Measurements from ENCODE around the gene PARK7. TPM values are rescaled to one million over a fixed set of nuclear protein-coding genes. Genes with fewer than 3 reads are reported as not detected.

Gene PARK7
- total RNA-seq, 2 donors from 2014 or later = 284 to 328 TPM

GRCh38 chr1:7973086-7973485 is 11.6 kb downstream of the PARK7 start:
- intact Hi-C loops (cut with DNase I) = no loop called here
- ATAC-seq (no peak), DNase-seq (no peak)

GRCh38 chr1:7975212-7975865 is 13.8 kb downstream of the PARK7 start:
- peak; percentile 96 for ATAC-seq
- DNase-seq = peak; percentile 70
- intact Hi-C loops (cut with DNase I) = no loop called here

GRCh38 chr1:7980984-7981383 is 19.5 kb downstream of the PARK7 start:
- DNase-seq (no peak), ATAC-seq (no peak)
- intact Hi-C loops (cut with DNase I) = loop anchor here in 1 of 2 donors (5.0 to 10.0 kb wide), 2 partner anchors 36 to 364 kb away; no protein-coding TSS in a partner anchor

GRCh38 chr1:7983086-7983778 is 21.7 kb downstream of the PARK7 start:
- intact Hi-C loops (cut with DNase I) = loop anchor here (2.0 to 10.0 kb wide), 3 partner anchors 34 to 362 kb away; no protein-coding TSS in a partner anchor

GRCh38 chr1:7984811-7985210 is 23.3 kb downstream of the PARK7 start:
- no peak for DNase-seq
- no peak for ATAC-seq

More at GRCh38 chr1:7983086-7983778, 21.7 kb downstream of the PARK7 start:
- ATAC-seq (peak in 1 of 2 donors; percentile 10), DNase-seq (no peak)

GRCh38 chr1:7985851-7986612 is 24.5 kb downstream of the PARK7 start:
- intact Hi-C loops (cut with DNase I) = loop anchor here in 1 of 2 donors (10.0 kb wide), 1 partner anchor 359 kb away; no protein-coding TSS in a partner anchor
- DNase-seq = no peak
- ATAC-seq = no peak

More at GRCh38 chr1:7984811-7985210, 23.3 kb downstream of the PARK7 start:
- intact Hi-C loops (cut with DNase I) = loop anchor here in 1 of 2 donors (5.0 to 10.0 kb wide), 2 partner anchors 32 to 360 kb away; no protein-coding TSS in a partner anchor

- intact Hi-C loops (cut with DNase I) = loop anchor here in 1 of 2 donors (10.0 kb wide), 1 partner anchor 357 kb away; no protein-coding TSS in a partner anchor
- no peak for DNase-seq
- no peak for ATAC-seq
These were observed 26.0 kb downstream of the PARK7 start for GRCh38 chr1:7987528-7987927.

- DNase-seq (no peak), ATAC-seq (peak in 1 of 2 donors; percentile 64)
- intact Hi-C loops (cut with DNase I) = loop anchor here in 1 of 2 donors (10.0 kb wide), 1 partner anchor 356 kb away; no protein-coding TSS in a partner anchor
These were observed 27.1 kb downstream of the PARK7 start for GRCh38 chr1:7988576-7988975.

GRCh38 chr1:7989762-7990428 is 28.4 kb downstream of the PARK7 start:
- intact Hi-C loops (cut with DNase I) = loop anchor here in 1 of 2 donors (10.0 kb wide), 1 partner anchor 355 kb away; no protein-coding TSS in a partner anchor
- ATAC-seq (peak; percentile 21 to 44), DNase-seq (no peak)

- DNase-seq (no peak), ATAC-seq (no peak)
- intact Hi-C loops (cut with DNase I) = no loop called here
These were observed 30.3 kb downstream of the PARK7 start for GRCh38 chr1:7991504-7992440.

GRCh38 chr1:7992885-7993284 is 31.4 kb downstream of the PARK7 start:
- intact Hi-C loops (cut with DNase I) = no loop called here
- DNase-seq (no peak), ATAC-seq (no peak)

- intact Hi-C loops (cut with DNase I) = no loop called here
- ATAC-seq (no peak), DNase-seq (no peak)
These were observed 32.3 kb downstream of the PARK7 start for GRCh38 chr1:7993593-7994479.

GRCh38 chr1:7994827-7995226 is 33.3 kb downstream of the PARK7 start:
- DNase-seq = no peak
- ATAC-seq = no peak
- intact Hi-C loops (cut with DNase I) = no loop called here

GRCh38 chr1:7995437-7995836 is 33.9 kb downstream of the PARK7 start:
- intact Hi-C loops (cut with DNase I) = no loop called here
- ATAC-seq (no peak), DNase-seq (no peak)

GRCh38 chr1:8002329-8002910 is 40.9 kb downstream of the PARK7 start:
- no peak for ATAC-seq

GRCh38 chr1:8002921-8003320 is 41.4 kb downstream of the PARK7 start:
- DNase-seq = no peak
- intact Hi-C loops (cut with DNase I) = no loop called here
- no peak for ATAC-seq

More at GRCh38 chr1:8002329-8002910, 40.9 kb downstream of the PARK7 start:
- DNase-seq = no peak
- intact Hi-C loops (cut with DNase I) = no loop called here
